ENCODE data around the gene SLC2A10. TPM values are rescaled to one million over a fixed set of nuclear protein-coding genes. Genes with fewer than 3 reads are reported as not detected.

Gene SLC2A10
- total RNA-seq, result 10 to 100 TPM in 2 of 8 experiments, 1 to 10 TPM in 6; 2.7 to 11.8 (median 6.8) TPM

DNA sequence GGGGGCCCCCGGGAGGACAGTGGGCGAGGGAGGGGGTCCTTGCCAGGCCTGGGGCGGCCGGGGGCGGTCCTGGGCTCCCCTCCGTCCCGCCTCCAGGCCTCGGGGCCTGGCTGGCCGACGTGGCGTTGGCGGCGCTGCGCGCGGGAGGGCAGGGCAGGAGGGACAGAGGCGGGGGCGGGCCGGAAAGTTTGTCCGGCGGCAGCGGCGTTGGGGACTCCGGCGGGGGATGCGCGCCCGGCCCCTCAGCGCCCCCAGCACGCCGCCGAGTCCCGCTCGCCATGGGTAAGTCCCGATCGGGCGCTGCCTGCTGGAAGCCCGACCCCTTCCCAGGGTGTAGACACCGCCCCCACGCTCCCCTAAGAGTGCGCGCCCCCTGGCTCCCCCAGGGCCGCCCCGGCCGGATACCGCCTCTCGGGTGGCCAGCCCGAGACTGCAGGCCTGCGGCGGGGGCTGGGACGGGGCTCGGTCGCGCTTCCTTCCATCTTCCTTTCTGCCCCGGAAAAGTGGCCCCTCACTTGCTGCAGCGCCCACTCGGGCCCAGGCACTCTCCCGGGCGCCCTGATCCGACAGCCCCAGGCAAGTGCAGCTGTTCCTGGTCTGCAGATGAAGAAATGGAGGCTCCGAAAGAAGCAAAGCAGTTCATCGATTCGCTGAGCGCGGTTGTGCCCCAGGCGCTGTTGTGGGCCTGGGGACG is at the start of gene SLC2A10:
Gene SLC2A10 (plus strand): TSS at position 191 of the 694 bp plus-strand sequence. CDS start 88 bp downstream, at position 279.
- peak; percentile 76 to 86 (median 82) for ATAC-seq (replicated peaks in 6 of 8)
- in situ Hi-C loops (cut with MboI; ENCODE audit: low pct_unique_long_range_greater_than_20kb in 2 of 9, low sequenced_read_pairs in 9 of 9, unreplicated experiment in 9 of 9), result no loop called here
- Histone ChIP-seq H3K4me3 (peak within 1 kb of the TSS; percentile 23 to 42 (median 35)), H3K4me1 (replicated peaks in 1 of 2) (peaks cover 16 to 17% of the 10 kb centered on the region in 2 donors), H3K27ac (peak within 1 kb of the TSS; percentile 11 to 76)
- 0 to 33% (median 0%) methylated on average over 1 of the region's 67 CpGs; no CpG with 5 or more reads in 7 of the 10 experiments for WGBS, 10 experiments

DNA sequence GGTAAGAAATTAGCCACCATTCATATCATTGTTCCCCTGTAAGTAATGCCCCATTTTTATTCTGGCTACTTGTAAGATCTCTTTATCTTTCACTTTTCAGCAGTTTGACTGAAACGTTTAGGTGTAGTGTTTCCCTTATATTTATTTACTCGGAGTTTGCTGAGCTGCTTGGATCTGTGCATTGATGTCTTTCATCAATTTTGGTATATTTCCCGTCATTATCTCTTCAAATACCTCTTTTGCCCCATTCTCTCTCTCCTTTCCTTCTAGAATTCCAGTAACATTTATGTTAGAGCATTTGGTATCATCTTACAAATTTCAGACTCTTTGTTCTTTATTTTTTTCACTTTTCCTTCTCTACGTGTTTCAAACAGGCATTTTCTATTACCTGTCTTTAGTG is 49.0 kb upstream of the SLC2A10 start:
- WGBS, 10 experiments, result 37 to 100% (median 83%) methylated on average over 2 to 4 of the region's 4 CpGs
- Histone ChIP-seq H3K4me3 (no peak overlapping the region), H3K27ac (no peak overlapping the region), H3K4me1 (replicated peaks in 1 of 2) (no peaks in the 10 kb centered on the region)
- no peak for ATAC-seq (replicated peaks in 6 of 8)
- in situ Hi-C loops (cut with MboI; ENCODE audit: low pct_unique_long_range_greater_than_20kb in 2 of 9, low sequenced_read_pairs in 9 of 9, unreplicated experiment in 9 of 9), result no loop called here

- 80 to 100% (median 100%) methylated on average over 1 of the region's 1 CpG; no CpG with 5 or more reads in 3 of the 10 experiments for WGBS, 10 experiments
- ATAC-seq (replicated peaks in 6 of 8), result no peak
- H3K4me1 ChIP-seq (replicated peaks in 1 of 2), result no peaks in the 10 kb centered on the region
- no peak overlapping the region for H3K27ac ChIP-seq
- no peak overlapping the region for H3K4me3 ChIP-seq
- in situ Hi-C loops (cut with MboI; ENCODE audit: low pct_unique_long_range_greater_than_20kb in 2 of 9, low sequenced_read_pairs in 9 of 9, unreplicated experiment in 9 of 9), result no loop called here
Measured at GRCh38 chr20:46661659-46662058, 47.8 kb upstream of the SLC2A10 start.

- Histone ChIP-seq H3K4me3 (no peak overlapping the region), H3K27ac (no peak overlapping the region), H3K4me1 (replicated peaks in 1 of 2) (no peaks in the 10 kb centered on the region)
- no peak for ATAC-seq (replicated peaks in 6 of 8)
- in situ Hi-C loops (cut with MboI; ENCODE audit: low pct_unique_long_range_greater_than_20kb in 2 of 9, low sequenced_read_pairs in 9 of 9, unreplicated experiment in 9 of 9), result no loop called here
- 50 to 100% (median 98%) methylated on average over 1 to 3 of the region's 3 CpGs; no CpG with 5 or more reads in 2 of the 10 experiments for WGBS, 10 experiments
Measured at GRCh38 chr20:46663531-46663930, 45.9 kb upstream of the SLC2A10 start.

- Histone ChIP-seq H3K27ac (no peak overlapping the region), H3K4me1 (replicated peaks in 1 of 2) (no peaks in the 10 kb centered on the region), H3K4me3 (no peak overlapping the region)
- in situ Hi-C loops (cut with MboI; ENCODE audit: low pct_unique_long_range_greater_than_20kb in 2 of 9, low sequenced_read_pairs in 9 of 9, unreplicated experiment in 9 of 9), result no loop called here
- ATAC-seq (replicated peaks in 6 of 8), result no peak
- 58 to 100% (median 91%) methylated on average over 1 to 3 of the region's 3 CpGs for WGBS, 10 experiments
Measured at GRCh38 chr20:46665602-46666001, 43.8 kb upstream of the SLC2A10 start.

DNA sequence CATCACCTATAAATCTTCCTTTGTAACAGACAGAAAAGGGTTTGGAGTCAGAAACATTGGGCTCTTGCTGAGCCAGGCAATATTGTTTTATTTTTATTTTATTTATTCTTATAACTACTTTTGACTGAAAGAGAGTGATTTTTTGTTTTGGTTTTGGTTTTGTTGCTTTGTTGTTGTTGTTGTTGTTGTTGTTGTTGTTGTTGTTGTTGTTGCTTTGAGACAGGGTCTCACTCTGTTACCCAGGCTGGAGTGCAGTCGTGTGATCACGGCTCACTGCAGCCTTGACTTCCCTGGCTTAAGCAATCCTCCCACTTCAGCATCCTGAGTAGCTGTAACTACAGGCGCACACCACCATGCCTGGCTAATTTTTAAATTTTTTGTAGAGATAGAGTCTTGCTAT is 43.1 kb upstream of the SLC2A10 start:
- WGBS, 10 experiments, result 50 to 100% (median 95%) methylated on average over 1 to 2 of the region's 3 CpGs; no CpG with 5 or more reads in 4 of the 10 experiments
- ATAC-seq (replicated peaks in 6 of 8), result no peak
- Histone ChIP-seq H3K4me1 (replicated peaks in 1 of 2) (no peaks in the 10 kb centered on the region), H3K27ac (no peak overlapping the region), H3K4me3 (no peak overlapping the region)
- in situ Hi-C loops (cut with MboI; ENCODE audit: low pct_unique_long_range_greater_than_20kb in 2 of 9, low sequenced_read_pairs in 9 of 9, unreplicated experiment in 9 of 9), result no loop called here

DNA sequence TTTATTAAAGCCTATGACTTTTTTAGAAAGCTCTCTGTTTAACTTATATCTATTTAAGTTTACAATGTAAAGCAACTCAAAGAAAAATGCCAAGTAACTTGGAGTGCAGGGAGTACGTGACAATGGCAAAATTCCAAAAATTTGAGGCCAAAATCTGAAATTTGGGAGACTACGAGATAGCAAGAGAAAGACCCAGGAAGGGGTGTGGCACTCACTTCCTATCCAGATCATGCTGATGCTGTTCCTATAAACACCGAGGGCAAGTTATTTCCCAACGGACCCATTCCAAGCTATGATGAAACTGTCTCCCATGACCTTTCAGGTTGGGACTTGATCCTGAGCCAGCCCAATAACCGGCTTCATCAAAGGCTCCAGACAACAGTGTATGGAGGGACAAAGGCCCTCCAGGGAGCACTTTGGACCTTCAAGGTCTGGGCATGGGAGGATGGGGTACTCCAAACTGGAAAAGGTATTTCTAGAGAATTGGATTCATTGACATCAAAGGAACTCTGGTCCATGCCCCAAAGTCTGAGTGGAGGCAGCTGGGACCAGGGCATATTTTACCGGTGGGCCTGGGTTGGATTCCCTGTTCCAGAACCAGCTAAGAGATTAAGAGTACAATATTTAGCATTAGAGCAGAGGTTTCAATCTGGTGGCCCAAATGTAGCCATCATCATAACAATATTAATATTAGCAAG is 42.5 kb upstream of the SLC2A10 start:
- Histone ChIP-seq H3K4me1 (replicated peaks in 1 of 2) (no peaks in the 10 kb centered on the region), H3K4me3 (no peak overlapping the region), H3K27ac (no peak overlapping the region)
- in situ Hi-C loops (cut with MboI; ENCODE audit: low pct_unique_long_range_greater_than_20kb in 2 of 9, low sequenced_read_pairs in 9 of 9, unreplicated experiment in 9 of 9), result no loop called here
- 58 to 100% (median 94%) methylated on average over 1 to 6 of the region's 6 CpGs; no CpG with 5 or more reads in 1 of the 10 experiments for WGBS, 10 experiments
- ATAC-seq (replicated peaks in 6 of 8), result no peak

DNA sequence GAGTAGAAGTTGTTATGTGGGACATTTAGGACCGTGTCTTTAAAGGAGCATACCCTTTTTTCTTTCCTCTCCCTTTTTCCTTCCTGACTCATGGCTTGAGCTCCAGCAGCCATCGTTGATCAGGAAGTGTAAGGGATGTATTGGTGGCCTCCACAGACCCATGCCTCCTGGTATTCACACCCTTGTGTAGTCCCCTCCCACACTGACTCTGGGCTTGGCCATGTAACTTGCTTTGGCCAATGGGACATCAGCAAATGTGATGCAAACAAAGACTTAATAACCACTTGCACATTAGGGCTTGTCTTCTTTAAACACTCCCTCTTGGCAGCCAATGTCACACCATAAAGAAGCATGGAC is 39.2 kb upstream of the SLC2A10 start:
- H3K4me1 ChIP-seq (replicated peaks in 1 of 2), result no peaks in the 10 kb centered on the region
- H3K27ac ChIP-seq, result no peak overlapping the region
- WGBS, 10 experiments, result 33 to 100% (median 81%) methylated on average over 1 to 2 of the region's 2 CpGs; no CpG with 5 or more reads in 4 of the 10 experiments
- H3K4me3 ChIP-seq, result no peak overlapping the region
- in situ Hi-C loops (cut with MboI; ENCODE audit: low pct_unique_long_range_greater_than_20kb in 2 of 9, low sequenced_read_pairs in 9 of 9, unreplicated experiment in 9 of 9), result no loop called here
- ATAC-seq (replicated peaks in 6 of 8), result no peak

DNA sequence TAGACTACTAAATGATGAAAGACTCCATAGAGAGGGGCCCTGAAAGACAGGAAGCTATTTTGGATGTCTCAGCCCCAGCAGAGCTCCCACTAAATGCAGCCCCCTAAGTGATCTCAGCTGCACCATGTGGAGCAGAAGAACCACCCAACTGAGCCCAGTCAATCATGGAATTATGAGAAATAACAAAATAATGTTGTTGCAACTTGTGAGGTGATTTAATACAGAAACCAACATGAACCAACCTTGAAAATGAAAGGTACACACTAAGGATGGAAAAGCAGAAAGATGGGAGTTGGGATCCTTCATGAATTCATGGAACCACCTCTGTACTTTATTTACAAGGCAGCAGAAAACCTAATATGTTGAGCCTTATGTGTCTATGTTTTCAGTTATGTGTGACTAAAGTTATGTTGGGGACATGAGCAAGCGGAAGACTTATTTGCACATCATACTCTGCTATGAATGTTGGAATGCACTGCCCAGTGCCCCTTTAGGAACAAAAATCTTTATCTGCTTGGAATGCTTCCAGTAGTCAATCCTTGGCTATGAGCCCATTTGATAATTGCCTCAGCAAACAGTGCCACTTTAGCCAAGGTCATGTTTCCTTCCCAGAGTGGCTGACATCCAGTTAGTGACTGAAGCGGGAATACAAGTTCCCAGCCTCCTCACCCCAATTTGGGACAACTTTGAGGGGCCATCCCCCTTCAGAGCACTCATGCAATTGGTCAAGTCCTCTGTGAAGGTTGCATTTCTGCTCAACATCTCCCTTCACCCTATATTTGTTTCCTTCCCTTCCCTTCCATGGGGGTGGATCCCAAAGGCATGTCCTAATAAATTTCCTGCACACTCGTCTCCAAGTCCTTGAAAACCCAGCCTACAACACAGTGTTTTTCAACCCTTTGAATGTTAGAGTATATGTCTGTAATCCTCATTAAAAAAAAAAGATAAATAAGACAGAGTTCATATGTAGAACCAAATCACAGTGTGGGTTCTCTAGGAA is 38.6 kb upstream of the SLC2A10 start:
- WGBS, 10 experiments, result 20 to 100% (median 92%) methylated on average over 1 to 2 of the region's 3 CpGs; no CpG with 5 or more reads in 1 of the 10 experiments
- H3K27ac ChIP-seq, result no peak overlapping the region
- ATAC-seq (replicated peaks in 6 of 8), result no peak
- in situ Hi-C loops (cut with MboI; ENCODE audit: low pct_unique_long_range_greater_than_20kb in 2 of 9, low sequenced_read_pairs in 9 of 9, unreplicated experiment in 9 of 9), result no loop called here
- H3K4me1 ChIP-seq (replicated peaks in 1 of 2), result no peaks in the 10 kb centered on the region
- H3K4me3 ChIP-seq, result no peak overlapping the region

DNA sequence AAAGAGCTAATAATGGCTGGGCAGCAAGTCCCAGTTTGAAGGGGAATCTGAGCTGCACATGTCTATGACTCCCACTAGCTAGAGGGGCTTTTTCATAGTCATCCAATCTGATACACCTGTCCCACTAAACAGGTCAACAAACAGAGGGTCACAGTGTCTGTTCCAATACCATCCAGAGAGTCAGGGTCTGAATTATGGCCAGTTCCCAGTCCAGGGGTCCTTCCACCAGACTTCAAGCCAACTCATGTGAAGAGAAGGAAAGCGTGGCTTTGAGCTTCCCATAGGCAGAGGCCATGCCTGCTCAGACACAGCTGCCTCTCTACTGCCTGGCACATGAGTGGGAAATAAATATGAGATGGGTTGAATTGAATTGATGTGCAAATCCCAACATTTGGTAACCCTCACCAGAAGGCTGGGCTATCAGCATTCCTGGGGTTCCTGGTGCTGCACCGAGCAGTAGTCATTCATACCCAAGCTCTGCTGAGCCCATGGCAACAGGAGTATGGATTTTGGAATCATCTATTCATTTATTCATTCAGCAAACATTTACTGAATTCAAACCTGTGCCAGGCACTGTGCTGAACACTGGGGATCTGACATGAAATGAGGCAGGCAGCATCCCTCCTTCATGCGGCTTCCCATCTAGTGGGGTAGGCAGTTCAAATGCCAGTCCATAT is 37.4 kb upstream of the SLC2A10 start:
- H3K27ac ChIP-seq, result no peak overlapping the region
- WGBS, 10 experiments, result 40 to 100% (median 100%) methylated on average over 1 of the region's 3 CpGs; no CpG with 5 or more reads in 3 of the 10 experiments
- no peak for ATAC-seq (replicated peaks in 6 of 8)
- H3K4me3 ChIP-seq, result no peak overlapping the region
- H3K4me1 ChIP-seq (replicated peaks in 1 of 2), result no peaks in the 10 kb centered on the region
- in situ Hi-C loops (cut with MboI; ENCODE audit: low pct_unique_long_range_greater_than_20kb in 2 of 9, low sequenced_read_pairs in 9 of 9, unreplicated experiment in 9 of 9), result no loop called here

- no peak overlapping the region for H3K4me3 ChIP-seq
- H3K27ac ChIP-seq, result no peak overlapping the region
- no peak for ATAC-seq (replicated peaks in 6 of 8)
- no peaks in the 10 kb centered on the region for H3K4me1 ChIP-seq (replicated peaks in 1 of 2)
- in situ Hi-C loops (cut with MboI; ENCODE audit: low pct_unique_long_range_greater_than_20kb in 2 of 9, low sequenced_read_pairs in 9 of 9, unreplicated experiment in 9 of 9), result no loop called here
- WGBS, 10 experiments, result 97 to 100% (median 100%) methylated on average over 1 to 5 of the region's 5 CpGs; no CpG with 5 or more reads in 6 of the 10 experiments
Measured at GRCh38 chr20:46672543-46673148, 36.8 kb upstream of the SLC2A10 start.
